Astrocyte (in vitro differentiated cells and primary cell): ENCODE measurements around the gene LUZP2. TPM values are rescaled to one million over a fixed set of nuclear protein-coding genes. Genes with fewer than 3 reads are reported as not detected.

Experiments
- DNase-seq: peaks from one replicate; pipeline ENCODE4 v3.0.0-alpha.2; 2010; ENCODE audit warnings: low read depth
- FAIRE-seq: peaks from 2 replicates; lab custom pipeline; 2011; peaks lifted over from hg19 to GRCh38; lab: Jason Lieb, UNC
- H2AFZ ChIP-seq: 2 replicates; pipeline ENCODE4 v1.6.0; 2012; ENCODE audit warnings: low read depth, low read length, inconsistent platforms
- H3K27ac ChIP-seq: 2 replicates; pipeline ENCODE4 v1.5.1; 2011; ENCODE audit warnings: low read depth, low read length, inconsistent platforms
- H3K27me3 ChIP-seq: 2 replicates; pipeline ENCODE4 v1.6.0; 2011; ENCODE audit warnings: low read length, inconsistent platforms; ENCODE audit not compliant: insufficient read depth
- H3K36me3 ChIP-seq: 2 replicates; pipeline ENCODE4 v1.5.1; 2011; ENCODE audit warnings: low read length, inconsistent platforms; ENCODE audit not compliant: insufficient read depth
- H3K4me1 ChIP-seq: 2 replicates; pipeline ENCODE4 v1.5.1; 2011; ENCODE audit warnings: low read length, inconsistent platforms; ENCODE audit not compliant: insufficient read depth
- H3K4me2 ChIP-seq: 2 replicates; pipeline ENCODE4 v1.6.0; 2012; ENCODE audit warnings: low read length, inconsistent platforms
- H3K4me3 ChIP-seq: 2 replicates; pipeline ENCODE4 v1.5.1; 2011; ENCODE audit warnings: low read depth, mild to moderate bottlenecking, low read length, inconsistent platforms; ENCODE audit not compliant: insufficient read depth
- H3K79me2 ChIP-seq: 2 replicates; pipeline ENCODE4 v1.6.0; 2012; ENCODE audit warnings: mild to moderate bottlenecking, low read length, inconsistent platforms; ENCODE audit not compliant: insufficient read depth
- H3K9ac ChIP-seq: 2 replicates; pipeline ENCODE4 v1.6.0; 2012; ENCODE audit warnings: mild to moderate bottlenecking, low read length, inconsistent platforms
- H3K9me3 ChIP-seq: 2 replicates; pipeline ENCODE4 v1.5.1; 2012; ENCODE audit warnings: low read depth, mild to moderate bottlenecking, low read length, inconsistent platforms; ENCODE audit not compliant: insufficient read depth
- H4K20me1 ChIP-seq: 2 replicates; pipeline ENCODE4 v1.6.0; 2012; ENCODE audit warnings: low read length, inconsistent platforms; ENCODE audit not compliant: insufficient read depth
- H3K27ac Mint-ChIP-seq: one replicate; pipeline ENCODE4 v1.8.0; 2021; ENCODE audit warnings: mild to moderate bottlenecking, mixed read lengths; ENCODE audit not compliant: unreplicated experiment
- H3K27me3 Mint-ChIP-seq: one replicate; pipeline ENCODE4 v1.8.0; 2021; ENCODE audit warnings: low read depth, mixed read lengths; ENCODE audit not compliant: unreplicated experiment
- H3K36me3 Mint-ChIP-seq: one replicate; pipeline ENCODE4 v1.8.0; 2021; ENCODE audit warnings: low read depth, mixed read lengths; ENCODE audit not compliant: unreplicated experiment
- H3K4me1 Mint-ChIP-seq: one replicate; pipeline ENCODE4 v1.8.0; 2021; ENCODE audit warnings: low read depth, mixed read lengths; ENCODE audit not compliant: unreplicated experiment
- H3K4me3 Mint-ChIP-seq: one replicate; pipeline ENCODE4 v1.8.0; 2021; ENCODE audit warnings: mild to moderate bottlenecking, moderate library complexity, mixed read lengths; ENCODE audit not compliant: unreplicated experiment
- H3K9me3 Mint-ChIP-seq: one replicate; pipeline ENCODE4 v1.8.0; 2021; ENCODE audit warnings: mild to moderate bottlenecking, mixed read lengths; ENCODE audit not compliant: unreplicated experiment
- EZH2 ChIP-seq: IDR thresholded peaks from 2 replicates; pipeline ENCODE4 v1.6.1; 2012; ENCODE audit warnings: mild to moderate bottlenecking, low read length, inconsistent platforms; ENCODE audit not compliant: insufficient read depth
- total RNA-seq: library from RNA; stranded (reverse); gene quantifications from 2 replicates; pipeline ENCODE4 v1.2.1, GENCODE V29; 2021
- TF ChIP-seq, protein P1 (sequence below): IDR thresholded peaks from 2 replicates; pipeline ENCODE4 v1.5.1; 2011; ENCODE audit warnings: low read depth, mild to moderate bottlenecking, inconsistent platforms, low read length, moderate library complexity; ENCODE audit not compliant: insufficient read depth

LUZP2 gene
- total RNA-seq, 1 donor from 2014 or later = 2.3 TPM

- no peak for TF ChIP-seq EZH2
- TF ChIP-seq, protein P1, sequence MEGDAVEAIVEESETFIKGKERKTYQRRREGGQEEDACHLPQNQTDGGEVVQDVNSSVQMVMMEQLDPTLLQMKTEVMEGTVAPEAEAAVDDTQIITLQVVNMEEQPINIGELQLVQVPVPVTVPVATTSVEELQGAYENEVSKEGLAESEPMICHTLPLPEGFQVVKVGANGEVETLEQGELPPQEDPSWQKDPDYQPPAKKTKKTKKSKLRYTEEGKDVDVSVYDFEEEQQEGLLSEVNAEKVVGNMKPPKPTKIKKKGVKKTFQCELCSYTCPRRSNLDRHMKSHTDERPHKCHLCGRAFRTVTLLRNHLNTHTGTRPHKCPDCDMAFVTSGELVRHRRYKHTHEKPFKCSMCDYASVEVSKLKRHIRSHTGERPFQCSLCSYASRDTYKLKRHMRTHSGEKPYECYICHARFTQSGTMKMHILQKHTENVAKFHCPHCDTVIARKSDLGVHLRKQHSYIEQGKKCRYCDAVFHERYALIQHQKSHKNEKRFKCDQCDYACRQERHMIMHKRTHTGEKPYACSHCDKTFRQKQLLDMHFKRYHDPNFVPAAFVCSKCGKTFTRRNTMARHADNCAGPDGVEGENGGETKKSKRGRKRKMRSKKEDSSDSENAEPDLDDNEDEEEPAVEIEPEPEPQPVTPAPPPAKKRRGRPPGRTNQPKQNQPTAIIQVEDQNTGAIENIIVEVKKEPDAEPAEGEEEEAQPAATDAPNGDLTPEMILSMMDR = no peak
- no peak overlapping the region for H2AFZ ChIP-seq
- H3K27ac ChIP-seq = no peak overlapping the region
- no peaks in the 10 kb centered on the region for H4K20me1 ChIP-seq
- H3K4me1 Mint-ChIP-seq = peaks cover 2% of the 10 kb centered on the region
- H3K36me3 Mint-ChIP-seq = no peaks in the 10 kb centered on the region
- no peaks in the 10 kb centered on the region for H3K9me3 ChIP-seq
- H3K9ac ChIP-seq = no peak overlapping the region
- no peaks in the 10 kb centered on the region for H3K27me3 Mint-ChIP-seq
- no peak overlapping the region for H3K4me3 ChIP-seq
- DNase-seq (no peak), FAIRE-seq (no peak)
- no peaks in the 10 kb centered on the region for H3K79me2 ChIP-seq
- no peaks in the 10 kb centered on the region for H3K9me3 Mint-ChIP-seq
- no peaks in the 10 kb centered on the region for H3K27me3 ChIP-seq
- H3K27ac Mint-ChIP-seq = no peak overlapping the region
- H3K4me3 Mint-ChIP-seq = no peak overlapping the region
- no peak overlapping the region for H3K4me2 ChIP-seq
- no peaks in the 10 kb centered on the region for H3K36me3 ChIP-seq
- H3K4me1 ChIP-seq = no peaks in the 10 kb centered on the region
Measured at GRCh38 chr11:24705474-24705873, 208.6 kb downstream of the LUZP2 start.

GRCh38 chr11:24708616-24709015 lies 211.8 kb downstream of the LUZP2 start:
- no peaks in the 10 kb centered on the region for H3K36me3 ChIP-seq
- Mint-ChIP-seq H3K27ac (no peak overlapping the region), H3K4me3 (no peak overlapping the region), H3K36me3 (no peaks in the 10 kb centered on the region), H3K27me3 (no peaks in the 10 kb centered on the region), H3K4me1 (peaks cover 2% of the 10 kb centered on the region), H3K9me3 (no peaks in the 10 kb centered on the region)
- TF ChIP-seq, protein P1 = no peak
- no peak for TF ChIP-seq EZH2
- H3K9ac ChIP-seq = no peak overlapping the region
- H4K20me1 ChIP-seq = no peaks in the 10 kb centered on the region
- no peaks in the 10 kb centered on the region for H3K4me1 ChIP-seq
- no peak for DNase-seq
- no peaks in the 10 kb centered on the region for H3K79me2 ChIP-seq
- H3K4me2 ChIP-seq = no peak overlapping the region
- H2AFZ ChIP-seq = no peak overlapping the region
- FAIRE-seq = no peak
- H3K27me3 ChIP-seq = no peaks in the 10 kb centered on the region
- no peak overlapping the region for H3K4me3 ChIP-seq
- H3K27ac ChIP-seq = no peak overlapping the region
- no peaks in the 10 kb centered on the region for H3K9me3 ChIP-seq

GRCh38 chr11:24709928-24710565 lies 213.2 kb downstream of the LUZP2 start:
- H3K27ac Mint-ChIP-seq = no peak overlapping the region
- no peak for DNase-seq

More at GRCh38 chr11:24709928-24710565, 213.2 kb downstream of the LUZP2 start:
- Histone ChIP-seq H3K4me3 (no peak overlapping the region), H3K36me3 (no peaks in the 10 kb centered on the region), H3K9me3 (no peaks in the 10 kb centered on the region), H2AFZ (no peak overlapping the region), H3K4me1 (no peaks in the 10 kb centered on the region), H3K27ac (no peak overlapping the region), H4K20me1 (no peaks in the 10 kb centered on the region), H3K79me2 (no peaks in the 10 kb centered on the region), H3K9ac (no peak overlapping the region), H3K4me2 (no peak overlapping the region), H3K27me3 (no peaks in the 10 kb centered on the region)
- Mint-ChIP-seq H3K9me3 (no peaks in the 10 kb centered on the region), H3K36me3 (no peaks in the 10 kb centered on the region), H3K27me3 (no peaks in the 10 kb centered on the region), H3K4me3 (no peak overlapping the region), H3K4me1 (peaks cover 2% of the 10 kb centered on the region)
- no peak for FAIRE-seq
- no peak for TF ChIP-seq EZH2
- TF ChIP-seq, protein P1 = no peak
